Spleen (tissue), 11 donors: Measurements from ENCODE around the gene PTPRN2. TPM values are rescaled to one million over a fixed set of nuclear protein-coding genes. Genes with fewer than 3 reads are reported as not detected.

ENCODE experiments used
- DNase-seq: peaks from one replicate; pipeline ENCODE4 v3.0.0-alpha.2; 2020
- H3K27ac ChIP-seq, 8 donors: fragments of 200-600 bp; sonication (generic) in 7 of 8; 1 replicate in 4 of 8; 2 replicates in 4 of 8; pipeline versions ENCODE4 v1.5.0 to v1.8.0; 2016 to 2021; ENCODE audit warnings: inconsistent platforms in 4 of 8, mild to moderate bottlenecking in 4 of 8, moderate library complexity in 1 of 8
- H3K27me3 ChIP-seq, 7 donors: fragments of 200-600 bp; sonication (generic) in 6 of 7; replicated peaks in 1 of 7; 1 replicate in 4 of 7; 2 replicates in 3 of 7; pipeline versions ENCODE4 v1.5.0 to v1.8.0; 2016 to 2021; ENCODE audit warnings: inconsistent platforms in 3 of 7, mild to moderate bottlenecking in 1 of 7
- H3K36me3 ChIP-seq, 6 donors: fragments of 200-600 bp; sonication (generic) in 5 of 6; 1 replicate in 4 of 6; 2 replicates in 2 of 6; pipeline versions ENCODE4 v1.5.0 to v1.8.0; 2016 to 2021; ENCODE audit warnings: inconsistent platforms in 2 of 6
- H3K4me1 ChIP-seq, 6 donors: fragments of 200-600 bp; sonication (generic) in 5 of 6; 1 replicate in 3 of 6; 2 replicates in 3 of 6; pipeline versions ENCODE4 v1.5.0 to v1.8.0; 2016 to 2021; ENCODE audit warnings: inconsistent platforms in 3 of 6
- H3K4me3 ChIP-seq, 8 donors: fragments of 200-600 bp; sonication (generic) in 7 of 8; 1 replicate in 4 of 8; 2 replicates in 4 of 8; pipeline versions ENCODE4 v1.5.0 to v1.8.0; 2016 to 2021; ENCODE audit warnings: inconsistent platforms in 4 of 8, mild to moderate bottlenecking in 4 of 8, moderate library complexity in 2 of 8
- H3K9me3 ChIP-seq, 8 donors: fragments of 200-600 bp; sonication (generic) in 7 of 8; 1 replicate in 4 of 8; 2 replicates in 4 of 8; pipeline versions ENCODE4 v1.5.0 to v1.8.0; 2016 to 2021; ENCODE audit warnings: inconsistent platforms in 4 of 8
- CTCF ChIP-seq, 11 experiments: fragments of 200-600 bp in 7 of 11; fragments of 450-650 bp in 4 of 11; sonication (generic) in 4 of 11; IDR thresholded peaks in 8 of 11; conservative IDR thresholded peaks in 3 of 11; 1 replicate in 7 of 11; 2 replicates in 4 of 11; pipeline versions ENCODE4 v1.4.0 to v1.8.0; 2016 to 2021; ENCODE audit warnings: antibody characterized with exemption in 11 of 11, inconsistent platforms in 4 of 11, mild to moderate bottlenecking in 1 of 11
- POLR2A ChIP-seq, 3 donors: fragments of 450-650 bp; IDR thresholded peaks; one replicate each; pipeline ENCODE4 v1.5.1; 2017; ENCODE audit warnings: antibody characterized with exemption in 3 of 3, mild to moderate bottlenecking in 1 of 3
- POLR2AphosphoS5 ChIP-seq, 3 donors: sonication (generic); formaldehyde crosslinking; IDR thresholded peaks; one replicate each; pipeline ENCODE4 v1.5.1; 2017; ENCODE audit warnings: antibody characterized with exemption in 3 of 3
- whole genome bisulfite sequencing, 5 donors: extraction: QIAGEN DNeasy Blood & Tissue Kit in 3 of 5; methylation state at CpG; one replicate each; pipeline versions ENCODE4 v1.1.5 to v1.1.7; 2013 to 2018; 5-methylcytosine and 5-hydroxymethylcytosine counted together
- intact Hi-C: fragments of 100-400 bp; cut with DNase I; formaldehyde crosslinking; loops from one replicate; pipeline ENCODE4 v1.15.0; 2023; ENCODE audit warnings: low total_unique reads
- polyA plus RNA-seq, 3 donors: library from polyadenylated mRNA; stranded (reverse); fragments of 200-250 nt; gene quantifications; one replicate each; pipeline ENCODE4 v1.2.1, GENCODE V29; 2013
- total RNA-seq, 7 donors: library from RNA; depleted of rRNA in 3 of 7; stranded (reverse); fragments of >200 nt in 3 of 7; fragmentation: NEBNext Ultra II Directional in 4 of 7; extraction: Animal tissue kit (Norgen Biotek cat#: 25700) in 4 of 7; gene quantifications; one replicate each; pipeline versions ENCODE4 v1.1.0 to v1.2.1, GENCODE V29; 2016 to 2021
- donor health status: healthy with polysubstance abuse.
- donor health status: DM: no; HTN: no; CAD: no; lungs with moderate emphysema.
- donor health status: DM: no; HTN: no; CAD: no.
- donor health status: Bipolar disorder and iron deficiency.
- donor health status: healthy.
- donor health status: DM: no; HTN: no; CAD: no.
- donor health status: DM: yes; HTN: yes; CAD: no.

PTPRN2 gene
- total and polyA plus RNA-seq, 10 donors: 7.0 to 22.8 (median 16.8) TPM

GRCh38 chr7:157946398-157947060 lies 641.1 kb downstream of the PTPRN2 start:
- Histone ChIP-seq H3K27me3 (peaks cover 0 to 16% (median 0%) of the 10 kb centered on the region in 7 donors), H3K27ac (no peak overlapping the region), H3K36me3 (no peaks in the 10 kb centered on the region), H3K9me3 (peaks cover 0 to 41% (median 22%) of the 10 kb centered on the region in 8 donors), H3K4me3 (no peak overlapping the region), H3K4me1 (no peaks in the 10 kb centered on the region)
- WGBS, 5 donors: 90 to 94% (median 91%) methylated on average over 9 of the region's 9 CpGs
- intact Hi-C loops: no loop called here
- no peak for DNase-seq
- TF ChIP-seq CTCF (IDR thresholded peaks at IDR 0.05 in 8 of 11, conservative IDR thresholded peaks at IDR 0.05 in 3 of 11): no peak

- peaks cover 0 to 15% (median 0%) of the 10 kb centered on the region in 7 donors for H3K27me3 ChIP-seq
- no peak for TF ChIP-seq CTCF (IDR thresholded peaks at IDR 0.05 in 8 of 11, conservative IDR thresholded peaks at IDR 0.05 in 3 of 11)
- no peak for TF ChIP-seq POLR2AphosphoS5 (IDR thresholded peaks at IDR 0.05)
- no peak for TF ChIP-seq POLR2A (IDR thresholded peaks at IDR 0.05)
- no peak overlapping the region for H3K4me3 ChIP-seq
- intact Hi-C loops: no loop called here
- no peak overlapping the region for H3K27ac ChIP-seq
- H3K36me3 ChIP-seq: no peaks in the 10 kb centered on the region
- DNase-seq: no peak
- H3K9me3 ChIP-seq: peaks cover 0 to 36% (median 22%) of the 10 kb centered on the region in 8 donors
- no peaks in the 10 kb centered on the region for H3K4me1 ChIP-seq
- WGBS, 5 donors: 90 to 98% (median 92%) methylated on average over 18 to 19 of the region's 19 CpGs
These were observed 642.2 kb downstream of the PTPRN2 start for GRCh38 chr7:157945401-157945800.

GRCh38 chr7:157944734-157945291 lies 642.8 kb downstream of the PTPRN2 start:
- DNase-seq: no peak
- TF ChIP-seq POLR2AphosphoS5 (IDR thresholded peaks at IDR 0.05) (no peak), POLR2A (IDR thresholded peaks at IDR 0.05) (no peak), CTCF (IDR thresholded peaks at IDR 0.05 in 8 of 11, conservative IDR thresholded peaks at IDR 0.05 in 3 of 11) (no peak)

GRCh38 chr7:157944051-157944450 lies 643.6 kb downstream of the PTPRN2 start:
- no peak for DNase-seq
- no peak overlapping the region for H3K27ac ChIP-seq
- no peaks in the 10 kb centered on the region for H3K36me3 ChIP-seq
- peaks cover 0 to 15% (median 0%) of the 10 kb centered on the region in 7 donors for H3K27me3 ChIP-seq
- TF ChIP-seq POLR2A (IDR thresholded peaks at IDR 0.05): no peak
- no peak for TF ChIP-seq CTCF (IDR thresholded peaks at IDR 0.05 in 8 of 11, conservative IDR thresholded peaks at IDR 0.05 in 3 of 11)
- no peak for TF ChIP-seq POLR2AphosphoS5 (IDR thresholded peaks at IDR 0.05)
- H3K4me3 ChIP-seq: no peak overlapping the region
- WGBS, 5 donors: 84 to 92% (median 89%) methylated on average over 14 of the region's 14 CpGs
- intact Hi-C loops: no loop called here
- H3K4me1 ChIP-seq: no peaks in the 10 kb centered on the region
- peaks cover 0 to 36% (median 22%) of the 10 kb centered on the region in 8 donors for H3K9me3 ChIP-seq

More at GRCh38 chr7:157944734-157945291, 642.8 kb downstream of the PTPRN2 start:
- WGBS, 5 donors: 91 to 97% (median 92%) methylated on average over 10 of the region's 10 CpGs
- Histone ChIP-seq H3K27ac (no peak overlapping the region), H3K9me3 (peaks cover 0 to 36% (median 22%) of the 10 kb centered on the region in 8 donors), H3K4me1 (no peaks in the 10 kb centered on the region), H3K27me3 (peaks cover 0 to 15% (median 0%) of the 10 kb centered on the region in 7 donors), H3K36me3 (no peaks in the 10 kb centered on the region), H3K4me3 (no peak overlapping the region)
- intact Hi-C loops: no loop called here
